ENCODE measurements around the gene RAD23A.
"Not testable (repeated sequence)": the region's sequence is repeated elsewhere in the genome, so short reads cannot be mapped to it uniquely, and the experiment has no call there.

RAD23A gene

GRCh38 chr19:12946731-12947496, 1.3 kb downstream of the RAD23A start:
- H3K4me3 Mint-ChIP-seq: peak overlapping the region; percentile 91
- peaks cover 8% of the 10 kb centered on the region for H3K36me3 Mint-ChIP-seq
- peaks cover 41% of the 10 kb centered on the region for H3K4me1 Mint-ChIP-seq (ENCODE audit: low read depth)
- peak overlapping the region; percentile 92 for H3K27ac Mint-ChIP-seq
- no peaks in the 10 kb centered on the region for H3K9me3 Mint-ChIP-seq (ENCODE audit: low read depth)
- H3K27me3 Mint-ChIP-seq: no peaks in the 10 kb centered on the region

- Mint-ChIP-seq H3K9me3 (ENCODE audit: low read depth) (no peaks in the 10 kb centered on the region), H3K4me1 (ENCODE audit: low read depth) (peaks cover 35% of the 10 kb centered on the region), H3K36me3 (peaks cover 8% of the 10 kb centered on the region), H3K27ac (peak overlapping the region; percentile 70), H3K4me3 (peak overlapping the region; percentile 57), H3K27me3 (no peaks in the 10 kb centered on the region)
These were observed 2.3 kb downstream of the RAD23A start for GRCh38 chr19:12947702-12948611.

- no peaks in the 10 kb centered on the region for H3K27me3 Mint-ChIP-seq
- H3K4me3 Mint-ChIP-seq: peak overlapping the region; percentile 42
- H3K9me3 Mint-ChIP-seq (ENCODE audit: low read depth): no peaks in the 10 kb centered on the region
- peak overlapping the region; percentile 22 for H3K27ac Mint-ChIP-seq
- peaks cover 29% of the 10 kb centered on the region for H3K4me1 Mint-ChIP-seq (ENCODE audit: low read depth)
- peaks cover 8% of the 10 kb centered on the region for H3K36me3 Mint-ChIP-seq
These were observed 3.1 kb downstream of the RAD23A start for GRCh38 chr19:12948612-12949362.

- H3K27me3 Mint-ChIP-seq: no peaks in the 10 kb centered on the region
- H3K27ac Mint-ChIP-seq: peak overlapping the region; percentile 86
- H3K9me3 Mint-ChIP-seq (ENCODE audit: low read depth): no peaks in the 10 kb centered on the region
- H3K4me3 Mint-ChIP-seq: peak overlapping the region; percentile 30
- H3K4me1 Mint-ChIP-seq (ENCODE audit: low read depth): peaks cover 31% of the 10 kb centered on the region
- peaks cover 8% of the 10 kb centered on the region for H3K36me3 Mint-ChIP-seq
These were observed 4.0 kb downstream of the RAD23A start for GRCh38 chr19:12949363-12950283.

GRCh38 chr19:12952050-12952449, 6.4 kb downstream of the RAD23A start:
- peaks cover 35% of the 10 kb centered on the region for H3K4me1 Mint-ChIP-seq (ENCODE audit: low read depth)
- peak overlapping the region; percentile 41 for H3K27ac Mint-ChIP-seq
- not testable (repeated sequence) for H3K27me3 Mint-ChIP-seq; H3K9me3 Mint-ChIP-seq (ENCODE audit: low read depth); H3K4me3 Mint-ChIP-seq; H3K36me3 Mint-ChIP-seq

- Mint-ChIP-seq H3K9me3 (ENCODE audit: low read depth) (no peaks in the 10 kb centered on the region), H3K27ac (peak overlapping the region; percentile 46), H3K27me3 (no peaks in the 10 kb centered on the region), H3K4me3 (no peak overlapping the region), H3K4me1 (ENCODE audit: low read depth) (peaks cover 34% of the 10 kb centered on the region), H3K36me3 (peaks cover 6% of the 10 kb centered on the region)
These were observed 7.0 kb downstream of the RAD23A start for GRCh38 chr19:12952488-12953137.

GRCh38 chr19:12953138-12953798, 7.6 kb downstream of the RAD23A start:
- no peak overlapping the region for H3K27ac Mint-ChIP-seq
- no peaks in the 10 kb centered on the region for H3K9me3 Mint-ChIP-seq (ENCODE audit: low read depth)
- no peak overlapping the region for H3K4me3 Mint-ChIP-seq
- H3K36me3 Mint-ChIP-seq: peaks cover 4% of the 10 kb centered on the region
- H3K4me1 Mint-ChIP-seq (ENCODE audit: low read depth): peaks cover 33% of the 10 kb centered on the region
- H3K27me3 Mint-ChIP-seq: no peaks in the 10 kb centered on the region

- Mint-ChIP-seq H3K4me3 (peak overlapping the region; percentile 92), H3K27me3 (no peaks in the 10 kb centered on the region), H3K36me3 (peaks cover 4% of the 10 kb centered on the region), H3K27ac (peak overlapping the region; percentile 81), H3K9me3 (ENCODE audit: low read depth) (no peaks in the 10 kb centered on the region), H3K4me1 (ENCODE audit: low read depth) (peaks cover 31% of the 10 kb centered on the region)
These were observed 8.3 kb downstream of the RAD23A start for GRCh38 chr19:12953799-12954611.

GRCh38 chr19:12954612-12954962, 8.9 kb downstream of the RAD23A start:
- H3K36me3 Mint-ChIP-seq: peaks cover 4% of the 10 kb centered on the region
- H3K4me1 Mint-ChIP-seq (ENCODE audit: low read depth): peaks cover 31% of the 10 kb centered on the region
- H3K9me3 Mint-ChIP-seq (ENCODE audit: low read depth): no peaks in the 10 kb centered on the region
- H3K27ac Mint-ChIP-seq: peak overlapping the region; percentile 81
- peak overlapping the region; percentile 92 for H3K4me3 Mint-ChIP-seq
- H3K27me3 Mint-ChIP-seq: no peaks in the 10 kb centered on the region

- H3K4me3 Mint-ChIP-seq: peak overlapping the region; percentile 92
- H3K27me3 Mint-ChIP-seq: not testable (repeated sequence)
- peaks cover 29% of the 10 kb centered on the region for H3K4me1 Mint-ChIP-seq (ENCODE audit: low read depth)
These were observed 9.9 kb downstream of the RAD23A start for GRCh38 chr19:12955575-12955974.

GRCh38 chr19:12955996-12956395, 10.3 kb downstream of the RAD23A start:
- H3K4me1 Mint-ChIP-seq (ENCODE audit: low read depth): peaks cover 29% of the 10 kb centered on the region
- no peaks in the 10 kb centered on the region for H3K27me3 Mint-ChIP-seq
- H3K27ac Mint-ChIP-seq: peak overlapping the region; percentile 93
- H3K4me3 Mint-ChIP-seq: peak overlapping the region; percentile 92
- no peaks in the 10 kb centered on the region for H3K36me3 Mint-ChIP-seq
- no peaks in the 10 kb centered on the region for H3K9me3 Mint-ChIP-seq (ENCODE audit: low read depth)

More at GRCh38 chr19:12955575-12955974, 9.9 kb downstream of the RAD23A start:
- not testable (repeated sequence) for H3K9me3 Mint-ChIP-seq (ENCODE audit: low read depth); H3K36me3 Mint-ChIP-seq
- H3K27ac Mint-ChIP-seq: peak overlapping the region; percentile 93

GRCh38 chr19:12956446-12957388, 11.1 kb downstream of the RAD23A start, which contains the start of gene GADD45GIP1:
GADD45GIP1 (minus strand) TSS chr19:12957223; CDS start chr19:12957212, 11 bp downstream.
- Mint-ChIP-seq H3K4me3 (peak within 1 kb of the TSS; percentile 92), H3K27me3 (no peaks in the 10 kb centered on the region), H3K36me3 (no peaks in the 10 kb centered on the region), H3K9me3 (ENCODE audit: low read depth) (no peaks in the 10 kb centered on the region), H3K4me1 (ENCODE audit: low read depth) (peaks cover 29% of the 10 kb centered on the region), H3K27ac (peak within 1 kb of the TSS; percentile 97)
